ENCODE results near the gene MMRN2.
A peak's percentile ranks its signal among the peaks of the same experiment; 100 is the strongest.
"Not testable (repeated sequence)": the region's sequence is repeated elsewhere in the genome, so short reads cannot be mapped to it uniquely, and the experiment has no call there.

The MMRN2 gene

DNA sequence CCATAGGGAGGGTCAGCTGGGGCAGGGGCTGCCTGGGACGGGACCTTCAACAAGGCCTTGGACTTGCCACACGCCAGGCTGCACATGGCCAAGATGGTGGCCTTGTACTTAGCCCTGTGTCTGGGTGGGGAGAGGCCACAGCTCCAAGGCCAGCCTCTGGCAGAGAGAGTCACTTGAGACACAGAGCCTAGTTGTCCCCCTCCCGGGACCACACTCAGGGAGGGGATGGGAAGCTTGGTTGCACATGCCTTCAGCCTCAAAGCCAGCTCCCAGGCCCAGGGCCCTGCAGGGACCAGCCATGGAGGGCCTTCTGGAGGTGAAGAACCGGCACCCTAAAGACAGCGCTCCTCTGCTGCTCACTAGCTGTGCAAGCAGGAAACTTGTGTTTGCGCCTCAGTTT lies 16.7 kb downstream of the MMRN2 start:
- DNase-seq (ENCODE audit: low read depth): no peak

DNA sequence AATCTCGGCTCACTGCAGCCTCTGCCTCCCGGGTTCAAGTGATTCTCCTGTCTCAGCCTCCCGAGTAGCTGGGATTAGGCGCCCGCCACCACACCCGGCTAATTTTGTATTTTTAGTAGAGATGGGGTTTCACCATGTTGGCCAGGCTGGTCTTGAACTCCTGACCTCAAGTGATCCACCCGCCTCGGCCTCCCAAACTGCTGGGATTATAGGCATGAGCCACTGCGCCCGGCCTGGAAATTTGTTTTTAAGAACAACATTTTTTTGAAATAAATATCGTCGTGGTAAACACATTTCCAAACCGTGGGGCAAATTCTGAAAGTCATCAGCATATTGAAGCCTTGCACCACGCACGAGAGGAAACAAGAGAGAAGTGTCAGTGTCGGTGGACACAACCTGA lies 17.3 kb downstream of the MMRN2 start:
- not testable (repeated sequence) for DNase-seq (ENCODE audit: low read depth)

DNA sequence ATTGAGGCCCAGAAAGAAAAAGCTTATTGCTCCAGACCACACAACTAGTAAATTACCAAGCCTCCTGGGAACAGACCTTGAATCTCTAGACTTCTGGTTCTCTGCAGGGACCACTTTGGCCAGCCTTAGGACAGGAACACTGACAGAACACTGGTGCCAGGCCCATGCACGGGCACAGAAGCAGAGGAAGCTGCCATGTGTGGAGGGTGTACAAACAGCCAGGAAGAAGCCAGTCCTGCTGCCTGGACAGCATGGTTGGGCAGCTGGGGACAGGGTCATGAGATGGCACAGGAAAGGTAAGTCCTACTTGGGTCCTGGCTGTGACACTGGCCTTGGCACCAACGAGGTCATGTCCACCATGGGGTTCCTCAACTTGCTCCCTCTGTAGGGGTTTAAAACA lies 19.2 kb downstream of the MMRN2 start:
- no peak for DNase-seq (ENCODE audit: low read depth)

DNA sequence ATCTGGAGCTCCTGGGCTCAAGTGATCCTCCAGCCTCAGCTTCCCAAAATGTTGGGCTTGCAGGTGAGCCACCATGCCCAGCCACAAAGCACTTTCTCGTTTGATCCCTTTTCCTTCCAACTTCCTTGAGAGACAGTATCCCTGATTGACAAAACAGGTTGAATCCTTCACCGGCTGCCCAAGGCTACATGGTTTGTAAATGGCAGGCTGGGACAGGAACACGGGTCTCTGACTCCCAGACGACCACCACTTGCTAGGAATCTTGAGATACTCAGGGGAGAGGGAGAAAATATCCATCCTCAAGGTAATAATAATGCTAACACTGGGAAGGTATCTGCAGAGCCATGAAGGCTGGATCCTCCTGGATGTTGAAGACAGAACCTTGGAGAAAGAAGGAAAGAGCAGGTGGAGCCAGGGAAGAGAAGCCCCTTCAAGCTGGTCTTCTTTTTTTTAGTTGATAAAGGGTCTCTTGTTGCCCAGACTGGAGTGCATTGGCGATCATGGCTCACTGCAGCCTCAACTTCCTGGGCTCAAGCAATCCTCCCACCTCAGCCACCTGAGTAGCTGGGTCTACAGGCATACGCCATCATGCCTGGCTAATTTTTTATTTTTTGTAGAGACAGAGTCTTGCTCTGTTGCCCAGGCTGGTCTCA lies 19.8 kb downstream of the MMRN2 start:
- DNase-seq (ENCODE audit: low read depth): no peak

DNA sequence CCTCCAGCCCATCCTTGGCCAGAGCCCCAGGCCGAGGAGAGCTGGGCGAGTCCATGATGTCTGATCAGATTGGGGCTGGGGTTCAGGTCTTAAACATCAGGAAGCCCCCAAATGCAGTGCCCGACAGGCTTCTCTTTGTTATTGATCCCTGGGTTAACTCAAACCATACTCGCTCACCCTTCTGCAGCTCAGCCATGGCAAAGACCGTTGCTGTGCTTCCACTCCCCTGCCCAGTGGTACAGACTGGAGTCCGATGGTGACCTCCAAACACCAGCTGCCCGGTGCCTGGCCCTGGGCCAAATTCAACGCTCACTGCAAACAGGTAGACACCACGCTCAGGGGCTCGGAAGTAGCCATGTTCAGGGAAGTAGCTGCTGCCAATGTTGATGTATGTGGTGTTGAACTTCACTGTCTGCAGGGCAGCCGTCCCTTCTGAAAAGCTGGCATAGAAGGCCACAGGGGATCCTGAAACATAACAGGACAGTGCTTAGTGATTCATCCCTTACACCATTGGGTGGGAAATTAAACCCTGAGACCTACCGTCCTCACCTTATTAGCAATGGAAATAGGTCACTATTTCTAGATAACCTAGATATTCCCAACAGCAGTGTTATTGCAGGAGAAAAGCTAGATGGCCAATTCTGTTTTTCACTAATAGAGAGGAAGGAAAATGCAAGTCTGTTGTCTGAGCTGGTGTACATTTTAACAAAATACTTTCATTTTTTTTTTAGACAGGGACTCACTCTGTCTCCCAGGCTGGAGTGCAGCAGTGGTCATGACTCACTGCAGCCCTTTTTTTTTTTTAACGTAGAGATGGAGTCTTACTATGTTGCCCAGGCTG lies 20.5 kb downstream of the MMRN2 start:
- DNase-seq (ENCODE audit: low read depth): peak; percentile 55

DNA sequence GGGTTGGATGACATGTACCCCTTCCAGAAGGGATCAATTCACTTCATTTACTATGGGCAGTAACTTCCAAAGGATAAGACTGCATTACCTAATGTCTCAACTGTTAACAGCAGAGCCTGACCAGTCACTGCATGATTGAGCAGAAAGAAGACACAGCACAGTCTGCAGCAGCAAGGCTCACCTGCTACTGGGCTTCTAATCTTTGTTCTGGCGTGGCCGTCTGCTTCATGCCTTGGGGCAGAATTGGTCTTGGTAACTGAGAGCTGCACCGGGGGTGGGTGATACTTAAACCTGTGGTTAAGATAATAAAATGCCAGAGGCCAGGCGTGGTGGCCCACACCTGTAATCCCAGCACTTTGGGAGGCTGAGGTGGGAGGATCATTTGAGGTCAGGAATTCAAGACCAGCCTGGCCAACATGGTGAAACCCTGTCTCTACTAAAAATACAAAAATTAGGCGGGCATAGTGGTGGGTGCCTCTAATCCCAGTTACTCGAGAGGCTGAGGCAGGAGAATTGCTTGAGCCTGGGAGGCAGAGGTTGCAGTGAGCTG lies 23.2 kb downstream of the MMRN2 start:
- DNase-seq (ENCODE audit: low read depth): not testable (repeated sequence)

DNA sequence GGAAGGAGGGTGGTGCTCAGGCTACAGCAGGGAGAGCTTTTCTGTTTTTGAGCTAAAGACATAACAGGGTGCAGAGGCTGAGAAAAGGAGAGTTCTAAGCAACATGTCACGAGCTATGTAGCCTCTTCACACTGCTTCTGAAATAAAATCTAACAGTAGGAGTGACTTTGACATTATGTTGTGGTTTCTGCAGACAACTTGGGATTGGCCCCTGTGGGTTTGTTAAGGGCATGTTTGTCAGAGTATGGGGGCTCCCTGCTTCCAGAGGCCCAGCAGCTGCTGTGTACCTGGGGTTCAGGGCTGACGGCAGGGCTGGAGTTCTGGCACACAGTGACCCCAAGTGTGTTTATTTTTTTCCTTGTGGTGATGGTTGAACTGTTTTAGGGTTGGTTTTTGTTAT lies 24.7 kb downstream of the MMRN2 start:
- DNase-seq (ENCODE audit: low read depth): no peak

DNA sequence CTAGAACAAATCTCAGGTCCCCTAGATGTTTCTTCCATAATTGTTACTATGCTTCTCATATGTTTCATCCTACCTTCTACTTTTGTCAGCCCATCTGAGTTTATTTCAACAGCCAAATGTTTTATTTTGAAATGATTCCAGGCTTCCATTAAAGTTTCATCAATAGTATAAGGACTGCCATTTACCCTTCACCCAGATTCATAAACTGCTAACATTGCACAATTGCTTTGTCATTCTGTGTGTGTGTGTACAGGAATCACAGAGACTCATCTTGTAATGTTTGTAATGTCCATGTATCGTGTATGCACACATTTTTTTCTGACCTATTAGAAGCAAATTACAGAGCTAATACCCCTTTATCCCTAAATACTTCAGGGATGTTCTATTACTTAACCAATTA lies 25.5 kb downstream of the MMRN2 start:
- DNase-seq (ENCODE audit: low read depth): no peak

DNA sequence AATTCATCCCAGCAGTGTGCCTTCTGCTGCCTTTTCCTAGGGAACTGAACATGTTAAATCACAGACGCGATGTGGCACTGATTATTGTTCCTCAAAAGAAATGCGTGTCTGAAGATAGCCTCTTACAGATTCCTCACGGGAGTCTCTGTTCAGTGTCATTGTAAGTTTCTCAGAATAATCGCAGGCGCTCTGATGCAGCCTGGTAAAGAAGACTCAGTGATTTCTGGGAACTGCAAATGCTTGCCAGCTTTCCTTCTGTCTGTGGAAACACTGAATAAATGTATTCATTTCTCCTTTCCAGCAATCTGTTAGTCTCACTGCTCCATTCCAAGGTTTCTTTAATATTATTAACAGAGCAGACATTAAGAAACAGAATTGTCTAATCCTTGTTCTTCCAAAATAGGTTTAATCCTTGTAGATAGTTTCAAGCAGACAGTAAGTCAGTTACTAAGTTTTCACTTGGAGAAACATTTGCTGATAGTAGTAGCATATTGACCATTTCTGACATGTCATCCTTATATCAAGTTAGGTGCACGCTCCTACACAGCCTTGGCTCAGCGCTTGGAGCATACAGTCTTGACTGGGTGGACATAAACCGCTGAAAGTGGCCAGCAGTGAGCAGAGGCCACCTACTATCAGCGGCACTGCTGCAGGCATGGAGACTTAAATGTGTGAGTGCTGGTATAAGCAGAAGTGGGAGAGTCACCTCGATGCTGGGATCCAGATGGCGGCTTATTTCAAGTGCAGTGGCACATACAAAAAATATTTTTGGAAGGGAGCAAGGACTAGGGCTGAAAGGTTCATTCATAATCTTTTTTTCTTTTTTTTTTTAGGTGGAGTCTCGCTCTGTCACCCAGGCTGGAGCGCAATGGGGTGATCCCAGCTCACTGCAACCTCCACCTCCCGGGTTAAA lies 27.7 kb downstream of the MMRN2 start:
- no peak for DNase-seq (ENCODE audit: low read depth)

DNA sequence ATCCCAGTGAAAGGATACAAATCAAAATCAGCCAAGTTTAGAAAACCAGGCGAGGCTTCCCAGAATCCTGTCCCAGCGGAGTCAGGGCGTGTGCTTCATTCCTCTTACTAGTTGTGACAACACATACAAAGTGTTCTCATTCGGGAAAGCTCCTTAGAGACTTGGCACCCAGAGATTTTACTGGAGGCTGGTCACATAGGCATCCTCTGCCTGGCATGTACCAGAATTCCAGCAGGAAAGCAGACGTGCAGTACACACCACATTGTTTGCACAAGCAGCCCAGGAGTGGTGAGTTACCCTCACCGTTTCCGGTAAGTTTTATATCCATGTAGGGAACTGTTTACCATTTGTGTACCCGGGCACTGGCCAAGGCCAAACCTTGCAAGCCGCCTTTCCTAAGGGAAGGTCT lies 34.9 kb downstream of the MMRN2 start:
- DNase-seq (ENCODE audit: low read depth): no peak

DNA sequence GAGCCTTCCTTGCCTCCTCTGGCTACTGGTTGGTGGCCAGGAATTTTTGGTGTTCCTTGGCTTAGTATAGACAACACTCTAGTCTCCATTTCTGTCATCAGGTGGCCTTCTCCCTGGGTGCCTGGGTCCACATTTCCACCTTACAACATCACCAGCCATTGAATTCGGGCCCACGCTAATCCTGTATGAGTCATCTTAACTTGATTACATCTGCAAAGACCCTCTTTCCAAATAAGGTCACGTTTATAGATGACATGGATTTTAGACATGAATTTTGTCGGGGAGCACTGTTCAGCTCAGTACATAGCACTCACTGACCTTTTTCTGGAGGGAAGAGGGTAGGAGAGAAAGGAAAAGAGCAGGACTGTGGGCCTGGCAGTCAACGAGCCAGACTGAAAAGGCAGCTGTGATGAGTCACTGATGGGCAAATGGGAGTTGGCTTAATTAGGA lies 39.4 kb downstream of the MMRN2 start:
- peak; percentile 38 for DNase-seq (ENCODE audit: low read depth)

DNA sequence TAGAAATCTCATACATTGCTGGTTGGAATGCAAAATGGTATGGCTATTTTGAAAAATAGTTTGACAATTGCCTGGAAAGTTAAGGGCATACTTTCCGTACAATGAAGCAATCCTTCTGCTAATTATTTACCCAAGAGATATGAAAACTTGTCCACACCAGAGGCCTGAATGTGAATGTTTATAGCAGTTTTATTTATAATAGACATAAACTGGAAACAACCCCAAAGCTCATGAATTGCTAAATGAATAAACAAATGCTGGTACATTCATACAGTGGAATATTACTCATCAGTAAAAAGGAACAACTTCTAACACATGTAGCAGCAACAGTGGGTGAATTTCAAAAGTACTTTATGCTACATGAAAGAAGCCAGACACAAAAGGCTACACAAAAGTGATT lies 42.7 kb downstream of the MMRN2 start:
- DNase-seq (ENCODE audit: low read depth): no peak

DNA sequence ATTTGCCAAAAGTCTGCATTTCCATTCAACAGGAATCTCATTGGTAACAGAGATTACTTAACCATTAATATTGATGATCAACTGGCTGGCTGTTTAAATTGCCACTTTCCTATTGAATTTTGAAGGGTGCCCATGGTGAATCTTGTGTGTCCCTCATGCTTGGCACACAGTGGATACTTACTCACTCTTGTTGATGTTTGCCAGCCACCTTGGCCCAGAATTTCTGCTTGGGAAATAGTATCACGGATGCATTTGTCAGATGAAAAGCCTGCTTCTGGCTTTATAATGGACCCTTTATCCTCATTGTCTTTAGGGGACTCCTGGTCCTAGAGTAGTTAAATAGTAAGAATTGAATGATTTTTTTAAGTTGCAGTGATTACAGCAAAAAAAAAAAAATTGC lies 52.0 kb downstream of the MMRN2 start:
- DNase-seq (ENCODE audit: low read depth): no peak

DNA sequence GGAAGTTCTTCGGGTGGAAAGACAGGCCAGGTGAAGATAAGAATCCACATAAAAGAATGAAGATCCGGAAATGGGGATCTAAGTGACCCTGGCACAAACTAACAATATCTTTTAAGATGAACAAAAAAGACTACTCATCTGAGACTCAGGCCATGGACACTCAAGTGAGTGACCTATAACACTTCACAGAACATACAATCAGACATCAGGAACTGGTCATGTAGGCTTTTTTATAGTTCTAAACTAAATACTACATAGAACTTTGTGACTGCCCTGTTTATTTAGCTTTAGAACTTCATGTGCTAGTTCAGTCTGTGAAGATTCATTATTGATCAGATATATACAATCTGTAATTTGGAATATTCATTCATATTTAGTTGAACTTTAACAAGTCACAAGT lies 52.8 kb downstream of the MMRN2 start:
- no peak for DNase-seq (ENCODE audit: low read depth)

DNA sequence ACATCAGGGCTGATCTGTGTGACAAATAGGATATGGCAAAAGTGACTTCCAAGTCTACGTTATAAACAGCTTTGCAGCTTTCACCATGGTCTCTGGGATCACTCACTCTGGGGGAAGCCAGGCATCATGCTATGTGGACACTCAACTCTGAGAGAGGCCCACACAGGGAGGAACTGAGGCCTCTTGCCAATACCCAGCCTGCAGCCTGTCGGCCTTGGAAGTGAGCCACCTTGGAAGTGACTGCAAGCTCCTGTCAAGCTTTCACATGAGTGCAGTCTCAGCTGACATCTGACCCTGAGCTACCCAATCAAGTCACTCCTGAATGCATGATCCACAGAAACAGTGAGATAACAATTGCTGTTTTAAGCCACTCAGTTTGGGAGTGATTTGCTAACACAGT lies 56.5 kb downstream of the MMRN2 start:
- no peak for DNase-seq (ENCODE audit: low read depth)

DNA sequence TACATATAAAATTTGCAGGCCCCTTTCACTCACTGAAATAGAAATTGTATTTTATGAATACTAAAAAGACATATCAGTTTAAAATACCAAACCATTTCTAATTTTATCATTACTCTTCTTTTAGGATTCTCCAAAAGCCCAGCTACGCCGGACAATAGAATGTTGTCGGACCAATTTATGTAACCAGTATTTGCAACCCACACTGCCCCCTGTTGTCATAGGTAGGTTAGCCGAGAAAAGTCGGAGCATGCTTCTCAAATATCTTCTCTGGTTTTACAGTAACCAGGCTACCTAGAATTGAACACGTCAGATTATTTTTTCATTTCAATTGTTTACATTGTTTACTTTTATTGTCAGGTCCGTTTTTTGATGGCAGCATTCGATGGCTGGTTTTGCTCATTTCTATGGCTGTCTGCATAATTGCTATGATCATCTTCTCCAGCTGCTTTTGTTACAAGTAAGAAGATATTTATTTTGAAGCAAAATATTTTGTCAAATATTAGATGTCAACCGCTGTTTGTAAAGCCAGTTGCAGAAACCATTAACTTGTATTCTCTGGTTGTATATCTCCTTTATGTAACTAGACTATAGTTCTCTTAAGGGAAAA lies 57.6 kb downstream of the MMRN2 start:
- DNase-seq (ENCODE audit: low read depth): peak; percentile 75

DNA sequence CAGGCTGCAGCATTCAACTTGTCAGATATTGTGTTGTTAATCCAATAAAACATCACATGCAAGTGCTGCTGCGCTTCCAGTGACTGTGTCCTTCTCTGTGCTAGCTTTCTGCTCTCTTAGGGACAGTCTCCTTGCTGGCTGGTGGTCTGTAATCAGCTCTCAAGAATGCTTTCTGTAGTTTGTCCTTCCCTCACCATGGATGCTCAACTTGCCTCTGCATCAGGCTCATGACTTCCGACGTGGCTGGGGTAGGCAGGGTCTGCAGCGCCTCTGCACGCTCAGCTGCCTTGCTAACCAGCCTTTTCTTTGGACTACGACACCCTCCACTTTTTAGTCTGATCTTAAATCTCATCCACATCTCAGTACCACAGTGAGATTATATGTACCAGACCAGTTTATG lies 58.3 kb downstream of the MMRN2 start:
- DNase-seq (ENCODE audit: low read depth): no peak

DNA sequence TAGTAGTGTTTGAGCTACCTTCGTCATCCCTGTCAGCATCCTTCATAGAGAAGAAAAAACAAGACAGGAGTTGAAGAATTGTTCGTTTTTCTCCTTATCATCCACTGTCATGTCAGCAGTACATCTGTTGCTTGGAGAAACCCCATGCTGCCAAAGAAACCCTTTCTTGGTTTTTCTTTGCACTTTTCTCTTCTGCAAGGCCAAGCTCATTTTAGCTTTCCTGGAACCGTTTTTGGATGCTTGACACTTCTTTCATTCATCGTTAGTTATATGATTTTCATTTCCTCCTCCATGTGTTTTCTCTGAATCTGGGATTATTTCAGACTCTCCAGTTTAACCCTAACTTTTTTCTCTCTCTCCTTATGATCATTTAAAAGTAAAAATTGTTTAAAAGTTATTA lies 58.9 kb downstream of the MMRN2 start:
- no peak for DNase-seq (ENCODE audit: low read depth)

DNA sequence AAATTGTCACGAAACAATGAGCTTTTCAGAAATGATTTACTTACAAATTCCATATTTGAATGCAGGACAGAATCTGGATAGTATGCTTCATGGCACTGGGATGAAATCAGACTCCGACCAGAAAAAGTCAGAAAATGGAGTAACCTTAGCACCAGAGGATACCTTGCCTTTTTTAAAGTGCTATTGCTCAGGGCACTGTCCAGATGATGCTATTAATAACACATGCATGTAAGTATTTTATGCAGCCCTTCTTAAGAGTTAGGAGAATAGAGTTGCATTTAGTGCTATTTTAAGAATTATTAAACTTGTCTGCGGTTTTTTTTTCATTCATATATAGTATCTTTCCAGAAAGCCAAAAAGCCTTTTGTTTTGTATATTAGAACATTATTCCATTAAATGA lies 67.4 kb downstream of the MMRN2 start:
- DNase-seq (ENCODE audit: low read depth): no peak

DNA sequence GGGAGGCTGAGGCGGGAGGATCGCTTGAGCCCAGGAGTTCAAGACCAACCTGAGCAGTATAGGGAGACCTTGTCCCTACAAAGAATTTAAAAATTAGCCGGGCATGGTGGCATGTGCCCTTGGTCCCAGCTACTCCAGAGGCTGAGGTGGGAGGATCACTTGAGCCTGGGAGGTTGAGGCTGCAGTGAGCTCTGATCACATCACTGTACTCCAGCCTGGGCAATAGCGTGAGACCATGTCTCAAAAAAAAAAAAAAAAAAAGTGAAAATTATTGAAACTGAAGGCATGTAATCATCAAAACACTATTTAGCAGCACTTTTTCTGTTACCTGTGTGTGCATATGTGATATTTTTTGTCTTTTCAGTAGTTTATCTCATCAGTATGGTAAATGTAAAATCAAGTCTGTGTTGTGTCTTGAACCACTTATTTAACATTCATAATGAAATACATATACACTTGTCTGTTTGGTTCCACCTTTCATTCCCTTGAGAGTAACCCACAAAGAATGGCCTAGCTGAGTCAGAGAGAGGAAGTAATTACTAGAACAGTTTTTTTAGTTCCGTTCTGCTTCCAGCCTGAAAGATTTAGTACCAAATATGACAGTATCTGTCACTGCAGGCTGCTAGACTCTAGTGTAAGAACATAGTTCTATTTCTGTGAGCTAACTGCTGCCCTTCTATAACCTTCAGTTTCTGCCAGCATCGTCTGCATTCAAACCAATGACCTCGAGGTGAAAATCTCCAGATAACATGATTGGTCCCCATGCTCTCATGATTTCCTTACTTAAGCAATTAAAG lies 68.6 kb downstream of the MMRN2 start:
- DNase-seq (ENCODE audit: low read depth): peak; percentile 80

Measured in ELR (cell line).